GM19023 (cell line): ENCODE data around the gene NOS1.
"Not testable (repeated sequence)": the region's sequence is repeated elsewhere in the genome, so short reads cannot be mapped to it uniquely, and the experiment has no call there.

Experiments
- ATAC-seq: cut with Tn5 transposase; IDR thresholded peaks from one replicate; pipeline ENCODE4 v1.9.1; 2021; ENCODE audit warnings: mild to moderate bottlenecking, moderate library complexity; ENCODE audit not compliant: unreplicated experiment

NOS1 gene

DNA sequence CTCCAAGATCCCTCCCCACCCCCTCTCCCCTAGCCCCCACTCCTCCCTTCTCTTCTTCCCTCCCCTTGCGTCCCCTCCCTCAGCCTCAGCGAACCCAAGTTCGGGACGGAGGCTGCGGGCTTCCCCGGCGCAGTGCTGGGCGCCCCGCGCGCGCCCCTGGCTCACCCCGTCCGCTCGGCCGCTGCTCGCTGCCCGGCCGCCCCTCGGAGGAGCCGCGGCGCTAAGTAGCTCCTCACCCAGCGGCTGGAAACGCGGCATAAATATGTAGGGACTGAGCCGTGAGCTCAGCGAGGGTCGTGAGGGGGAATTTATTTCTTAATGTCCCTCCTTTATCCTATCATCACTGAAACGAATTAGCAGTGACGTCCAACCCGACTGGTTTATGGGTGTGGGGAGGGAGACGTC lies at the start of gene NOS1:
TSS of gene NOS1 (minus strand) at position 280 of the 405 bp plus-strand sequence. CDS start 30,557 bp downstream, outside the sequence.
- ATAC-seq = no peak

DNA sequence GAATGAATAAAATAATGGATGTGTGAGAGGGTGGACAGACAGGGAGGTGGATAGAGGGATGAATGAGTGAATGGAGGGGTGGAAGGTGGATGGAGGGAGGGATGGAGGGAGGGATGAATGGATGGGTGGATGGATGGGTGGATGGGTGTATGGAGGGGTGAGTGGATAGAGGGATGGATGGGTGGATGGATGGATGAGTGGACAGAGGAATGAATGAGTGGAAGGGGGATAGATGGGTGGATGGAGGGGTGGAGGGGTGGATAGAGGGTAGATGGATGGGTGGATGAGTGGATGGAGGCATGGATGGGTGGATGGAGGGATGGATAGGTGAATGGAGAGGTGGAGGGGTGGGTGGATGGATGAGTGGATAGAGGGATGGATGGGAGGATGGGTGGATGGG lies 47.9 kb upstream of the NOS1 start:
- no peak for ATAC-seq

DNA sequence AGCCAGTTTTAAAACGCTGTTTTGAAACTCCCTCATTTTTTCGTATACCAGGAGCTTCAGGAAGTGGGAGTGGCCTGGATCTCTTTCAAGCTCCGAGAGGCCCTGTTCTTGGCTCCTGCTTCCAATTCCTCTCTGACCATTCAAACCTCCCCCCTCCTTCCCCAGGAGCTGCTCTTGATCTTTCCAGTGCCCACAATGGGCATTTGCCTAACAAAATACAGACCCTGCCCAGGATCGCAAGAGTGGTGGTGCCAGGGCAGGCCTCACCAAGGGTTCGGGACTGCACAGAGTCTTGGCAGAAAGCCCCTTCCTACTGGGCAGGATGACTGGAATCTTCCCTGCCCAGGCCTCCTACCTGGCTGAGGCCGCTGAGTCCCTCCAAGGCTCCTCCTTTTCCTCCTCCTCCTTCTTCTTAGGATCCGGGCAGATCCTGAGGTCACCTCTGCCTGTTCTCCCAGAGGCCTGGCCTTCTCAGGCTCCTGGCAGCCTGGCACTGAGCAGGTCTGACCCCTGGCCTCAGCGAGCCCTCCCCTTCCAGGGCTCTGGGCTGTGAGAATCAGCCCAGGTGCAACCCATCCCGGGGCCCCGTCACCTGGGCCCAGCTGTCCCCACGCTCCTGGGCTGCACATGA lies 46.9 kb upstream of the NOS1 start:
- ATAC-seq = no peak

DNA sequence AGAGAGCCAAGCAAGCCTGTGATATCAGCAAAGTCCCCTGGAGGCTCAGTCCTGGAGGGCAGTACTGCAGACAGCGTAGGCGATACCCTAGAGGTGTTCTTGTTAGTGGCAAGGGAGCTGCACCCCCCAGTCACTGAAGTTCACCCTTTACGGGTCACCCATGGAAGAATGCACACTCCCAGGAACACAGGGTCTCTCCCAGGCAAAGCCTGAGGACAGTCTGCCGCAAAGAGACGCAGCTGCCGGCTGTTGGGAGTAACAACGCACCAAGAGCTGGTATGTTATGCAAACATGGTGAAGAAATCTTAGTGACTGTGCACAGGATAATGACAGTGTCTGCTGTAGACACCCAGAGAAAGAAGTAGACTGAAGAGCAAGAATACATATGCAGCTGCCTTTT lies 43.5 kb upstream of the NOS1 start:
- no peak for ATAC-seq

DNA sequence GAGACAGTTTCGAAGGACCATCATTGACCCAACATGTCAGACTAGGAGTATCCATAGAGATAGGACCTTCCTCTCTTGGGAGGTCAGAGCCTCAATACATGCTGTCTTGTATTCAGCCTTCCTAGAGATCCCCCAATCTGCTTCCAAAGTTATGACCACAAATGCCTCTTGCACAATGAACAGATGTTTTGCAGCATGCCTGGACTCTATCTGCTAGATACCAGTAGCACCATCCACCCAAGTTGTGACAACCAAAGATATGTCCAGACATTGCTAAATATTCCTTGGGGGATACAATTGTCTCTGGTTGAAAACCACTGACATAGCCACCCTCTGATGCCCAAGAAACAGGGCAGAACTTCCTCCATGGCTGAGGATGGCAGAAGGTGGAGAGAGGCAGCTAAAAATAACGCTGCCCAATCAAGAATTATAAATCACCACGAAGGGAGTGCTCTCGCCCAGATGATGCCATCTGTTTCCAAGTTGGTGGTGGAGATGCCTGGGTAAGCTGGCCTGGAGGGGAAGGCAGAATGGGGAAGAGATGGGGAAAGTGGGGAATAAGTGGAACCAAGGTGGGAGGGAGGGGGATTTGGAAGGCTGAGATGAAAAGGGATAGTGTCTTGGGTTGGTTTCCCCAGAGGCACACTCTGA lies 42.9 kb upstream of the NOS1 start:
- no peak for ATAC-seq

DNA sequence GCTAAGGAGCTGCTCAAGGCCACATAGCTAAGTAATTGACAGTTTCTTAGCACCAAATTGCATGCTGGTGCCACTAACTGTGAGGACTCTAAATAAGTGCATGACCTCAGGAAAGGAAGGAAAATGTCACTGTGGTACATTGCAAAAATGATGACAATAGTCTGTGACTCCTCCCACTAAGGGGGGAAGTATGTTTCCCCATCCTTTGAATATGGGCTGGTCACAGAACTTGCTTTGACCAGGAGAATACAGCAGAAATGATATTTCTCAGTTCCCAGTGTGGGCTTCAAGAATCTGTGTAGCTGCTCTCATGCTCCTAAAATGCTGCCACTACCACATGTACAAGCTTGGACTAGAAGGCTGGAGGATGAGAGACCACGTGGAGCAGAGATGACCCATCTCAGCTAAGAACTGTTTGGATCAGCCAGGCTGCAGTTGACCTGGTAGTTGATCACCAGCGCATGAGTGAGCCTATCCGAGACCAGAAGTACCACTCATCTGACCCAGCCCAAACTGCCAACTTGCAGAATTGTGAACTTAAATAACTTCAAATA lies 42.2 kb upstream of the NOS1 start:
- no peak for ATAC-seq

DNA sequence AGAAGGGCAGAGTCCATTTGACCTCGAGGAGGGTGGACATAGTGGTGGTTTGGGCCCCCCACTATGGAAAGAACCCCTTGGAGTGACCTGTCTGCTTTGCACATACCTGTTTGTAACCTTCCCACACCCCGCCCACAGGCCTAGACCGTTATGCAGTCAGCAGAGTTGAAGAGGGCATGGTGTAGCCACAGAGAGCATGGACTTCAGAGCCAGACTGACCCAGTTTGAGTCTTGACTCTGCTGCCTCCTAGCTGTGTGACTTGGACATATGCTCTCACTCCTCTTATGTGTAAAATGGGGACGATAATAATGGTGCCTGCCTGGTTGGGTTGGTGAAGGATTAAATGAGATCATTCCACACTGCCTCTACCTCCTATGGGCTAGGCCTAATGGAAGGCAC lies 40.9 kb upstream of the NOS1 start:
- ATAC-seq = no peak

DNA sequence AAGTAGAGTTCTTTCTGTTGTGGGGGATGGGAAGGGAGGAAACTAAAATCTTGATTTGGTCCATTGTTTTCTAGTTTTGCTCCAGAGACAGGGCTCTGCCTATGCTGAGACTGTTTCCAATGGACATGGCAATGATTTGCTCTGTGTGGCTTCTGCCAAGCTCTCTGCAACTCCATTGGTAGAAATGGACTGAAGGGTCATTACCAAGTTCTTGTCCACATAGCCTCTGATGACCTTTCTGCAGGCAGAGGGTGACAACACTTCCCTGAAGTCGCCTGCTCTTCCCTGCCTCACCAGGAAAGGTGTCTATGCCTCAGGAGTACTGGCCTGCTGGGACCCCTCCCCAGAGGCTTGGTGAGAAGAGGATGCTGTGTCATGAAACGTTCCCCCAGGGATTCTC lies 39.5 kb upstream of the NOS1 start:
- ATAC-seq = no peak

DNA sequence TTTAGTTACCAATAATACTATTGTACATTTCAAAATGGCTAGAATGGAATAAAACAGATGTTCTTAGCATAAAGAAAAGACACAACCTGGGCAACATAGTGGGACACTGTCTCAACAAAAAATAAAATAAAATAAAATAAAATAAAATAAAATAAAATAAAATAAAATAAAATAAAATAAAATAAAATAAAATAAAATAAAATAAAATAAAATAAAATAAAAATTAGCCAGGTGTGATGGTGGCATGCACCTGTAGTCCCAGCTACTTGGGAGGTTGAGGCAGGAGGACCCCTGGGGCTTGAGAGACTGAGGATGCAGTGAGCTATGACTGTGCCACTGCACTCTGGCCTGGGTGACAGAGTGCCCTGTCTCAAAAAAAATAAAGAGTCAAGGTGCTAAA lies 37.1 kb upstream of the NOS1 start:
- not testable (repeated sequence) for ATAC-seq

DNA sequence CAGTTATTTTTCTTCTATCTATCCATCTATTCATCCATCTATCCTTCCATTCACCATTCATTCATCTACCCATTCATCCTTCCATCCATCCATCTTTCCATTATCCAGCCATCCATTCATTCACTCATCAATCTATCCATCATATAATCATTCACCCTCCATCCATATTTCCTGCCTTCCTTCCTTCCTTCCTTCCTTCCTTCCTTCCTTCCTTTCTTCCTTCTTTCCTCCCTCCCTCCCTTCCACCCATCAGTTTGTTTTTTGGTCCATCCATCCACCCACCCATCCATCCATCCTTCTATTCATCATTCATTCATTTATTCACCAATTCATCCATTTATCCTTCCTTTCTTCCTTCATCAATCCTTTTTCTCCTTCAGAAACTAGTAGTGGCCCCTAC lies 34.3 kb upstream of the NOS1 start:
- no peak for ATAC-seq

DNA sequence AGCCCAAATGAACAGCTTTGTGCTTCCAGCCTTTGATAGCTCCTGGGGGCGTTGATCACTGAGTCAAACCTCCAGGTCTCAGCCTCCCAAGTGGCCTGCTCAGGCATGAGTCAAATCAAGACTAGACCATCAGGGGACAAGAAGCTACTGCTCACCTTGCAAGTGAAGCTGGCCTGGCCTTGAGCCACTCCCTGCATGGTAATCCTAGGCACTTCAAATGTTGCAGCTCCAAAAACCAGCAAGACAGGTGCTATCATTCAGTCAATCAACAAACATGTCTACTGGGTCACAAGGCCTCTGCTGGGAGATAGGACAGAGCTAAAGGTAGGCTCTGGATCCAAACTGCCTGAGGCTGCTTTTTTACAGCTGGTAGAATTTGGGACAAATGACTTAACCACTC lies 33.1 kb upstream of the NOS1 start:
- ATAC-seq = no peak

DNA sequence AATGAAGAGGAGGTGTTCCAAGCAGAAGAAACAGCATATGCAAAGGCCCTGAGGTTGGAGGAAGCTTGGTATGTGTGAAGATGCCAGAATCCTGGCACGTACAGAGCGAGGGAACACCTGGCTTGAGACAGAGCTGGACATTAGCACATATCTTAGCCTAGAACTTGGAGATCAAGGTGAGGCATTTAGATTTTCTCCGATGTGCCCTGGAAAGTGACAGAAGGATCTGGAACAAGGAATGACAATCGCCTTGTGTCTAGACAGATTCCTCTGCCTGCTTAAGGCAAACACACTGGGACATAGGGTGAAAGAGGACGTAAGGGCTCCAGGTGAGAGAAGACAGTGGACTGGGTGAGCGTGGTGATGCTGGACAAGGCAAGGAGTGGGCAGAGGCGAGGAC lies 32.2 kb upstream of the NOS1 start:
- no peak for ATAC-seq

DNA sequence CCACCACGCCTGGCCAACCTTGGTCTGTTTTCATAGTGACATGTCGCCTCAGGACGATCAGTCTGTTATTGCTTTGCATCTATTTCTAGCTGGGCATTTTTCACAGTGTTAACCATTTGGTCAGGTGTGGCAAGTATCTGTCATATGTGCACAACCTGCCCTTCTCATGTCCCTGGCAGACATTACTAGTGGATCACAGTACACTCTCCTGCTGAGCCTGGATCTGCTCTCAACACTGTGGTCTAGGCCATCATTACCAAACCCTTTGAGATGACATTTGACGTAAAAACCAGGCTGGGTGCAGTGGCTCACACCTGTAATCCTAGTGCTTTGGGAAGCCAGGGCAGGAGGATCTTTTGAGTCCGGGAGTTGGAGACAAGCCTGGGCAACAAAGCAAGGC lies 29.4 kb upstream of the NOS1 start:
- no peak for ATAC-seq

DNA sequence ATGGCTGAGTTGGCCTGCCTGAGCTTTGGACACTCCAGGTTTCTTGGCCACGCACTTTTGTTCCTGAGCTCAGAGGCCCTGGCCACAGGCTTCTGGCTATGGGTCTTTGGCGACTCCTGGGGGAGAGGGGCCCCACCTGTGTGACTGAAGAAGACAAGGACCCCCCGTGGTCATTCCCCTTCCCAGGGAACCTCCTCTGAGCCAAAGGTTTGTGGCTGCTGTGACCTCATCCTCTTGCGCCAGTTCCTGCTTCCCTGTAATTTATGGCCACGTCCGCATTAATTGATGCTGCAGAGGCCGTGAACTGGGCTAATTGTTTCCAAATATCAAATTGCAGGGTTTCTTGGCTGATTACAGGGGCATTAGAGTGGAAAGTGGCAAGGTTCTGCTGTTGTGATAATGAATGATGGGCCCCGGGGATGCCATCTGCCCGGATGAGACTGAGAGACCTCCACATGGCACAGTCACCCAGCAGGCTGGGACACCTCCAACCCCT lies 27.6 kb upstream of the NOS1 start:
- ATAC-seq = no peak

DNA sequence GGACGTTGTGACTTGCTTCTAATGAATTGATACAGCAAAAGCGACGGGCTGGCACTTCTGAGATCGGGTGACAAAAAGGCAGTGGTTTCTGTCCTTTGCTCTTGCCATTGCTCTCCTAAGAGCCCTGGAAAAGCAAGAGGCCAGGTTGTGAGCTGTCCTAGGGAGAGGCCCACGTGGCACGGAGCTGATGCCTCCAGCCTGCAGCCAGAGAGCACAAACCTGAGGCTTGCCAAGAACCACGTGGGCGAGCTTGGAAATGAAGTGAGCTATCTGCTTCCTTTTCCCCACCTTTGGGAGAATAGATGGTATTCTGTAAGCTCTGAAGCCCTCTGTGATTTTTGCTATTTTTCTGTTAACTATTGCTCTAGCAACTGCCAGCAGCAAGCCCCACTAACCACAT lies 26.4 kb upstream of the NOS1 start:
- ATAC-seq = no peak

DNA sequence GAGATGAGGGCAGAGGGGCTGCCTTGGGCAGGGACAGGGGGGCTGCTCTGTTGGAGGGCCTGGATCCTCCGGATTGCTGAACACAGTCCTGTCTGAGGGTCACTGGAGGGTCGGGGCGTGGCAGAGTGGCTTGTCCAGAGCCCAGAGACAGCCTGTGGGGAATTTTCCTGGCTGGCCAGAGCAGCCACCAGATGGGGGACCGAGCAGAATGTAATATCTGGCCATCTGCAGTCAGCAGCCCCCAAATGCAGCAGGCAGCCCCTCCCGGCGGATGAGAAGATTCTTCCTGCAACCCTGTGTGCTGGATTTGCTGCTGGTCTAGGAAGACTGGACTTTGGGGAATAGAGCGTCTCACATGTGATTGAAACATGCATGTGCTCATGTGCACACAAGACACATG lies 23.3 kb upstream of the NOS1 start:
- ATAC-seq = no peak

DNA sequence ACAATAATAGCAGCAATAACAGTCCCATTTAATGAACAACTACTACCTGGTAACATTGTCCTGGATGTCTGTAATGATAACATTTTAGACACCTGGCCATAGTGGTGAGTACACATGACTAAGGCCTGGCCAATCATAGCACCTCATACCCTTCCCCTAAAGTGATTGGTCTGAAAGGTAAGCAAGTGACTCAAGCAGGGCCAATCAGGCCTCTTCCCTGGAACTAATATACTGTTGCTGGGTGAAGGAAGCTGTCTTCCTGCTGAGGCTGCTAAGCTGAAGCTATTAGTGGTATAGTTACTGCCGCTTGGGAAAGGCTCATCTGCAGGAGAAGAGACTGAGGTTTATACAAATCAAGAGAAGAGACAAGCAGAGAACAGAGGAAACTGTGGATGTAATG lies 18.7 kb upstream of the NOS1 start:
- ATAC-seq = no peak

DNA sequence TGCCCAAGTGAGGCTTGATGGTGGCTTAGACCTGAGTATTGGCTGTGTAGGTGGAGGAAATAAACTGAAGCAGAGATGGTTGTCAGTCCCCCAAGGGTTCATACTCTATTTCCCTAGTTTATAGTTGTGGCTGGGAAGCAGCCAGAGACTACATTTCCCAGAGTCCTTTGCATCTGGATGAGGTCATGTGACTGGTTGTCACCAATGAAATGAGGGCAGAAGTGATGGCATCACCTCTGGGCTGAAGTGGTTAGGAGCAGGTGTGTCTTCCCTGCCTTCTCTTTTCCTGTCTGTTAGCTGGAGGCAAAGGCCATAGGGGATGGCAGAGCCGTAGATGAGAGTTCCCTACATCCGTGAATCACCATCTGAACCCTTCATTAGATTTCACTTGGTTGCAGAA lies 16.3 kb upstream of the NOS1 start:
- ATAC-seq = no peak

DNA sequence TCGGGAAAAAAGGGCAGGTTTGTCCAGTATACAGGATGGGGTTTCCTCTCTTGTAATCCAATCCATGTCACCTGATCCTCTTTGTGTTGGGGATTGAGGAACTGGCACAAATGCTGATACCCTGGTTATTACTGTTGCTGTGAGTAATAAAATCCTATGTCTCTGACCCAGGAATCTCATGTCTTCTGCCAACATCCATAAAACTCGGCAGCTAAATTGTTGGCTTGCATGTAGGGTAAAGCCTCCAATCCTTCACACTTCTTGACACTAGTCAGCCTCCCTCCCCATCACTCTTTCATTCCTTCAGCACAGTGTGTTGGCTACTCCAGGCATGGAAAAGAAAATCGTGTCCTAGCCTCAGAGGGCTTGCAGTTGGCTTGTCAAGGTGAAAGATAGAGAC lies 9.2 kb upstream of the NOS1 start:
- no peak for ATAC-seq

DNA sequence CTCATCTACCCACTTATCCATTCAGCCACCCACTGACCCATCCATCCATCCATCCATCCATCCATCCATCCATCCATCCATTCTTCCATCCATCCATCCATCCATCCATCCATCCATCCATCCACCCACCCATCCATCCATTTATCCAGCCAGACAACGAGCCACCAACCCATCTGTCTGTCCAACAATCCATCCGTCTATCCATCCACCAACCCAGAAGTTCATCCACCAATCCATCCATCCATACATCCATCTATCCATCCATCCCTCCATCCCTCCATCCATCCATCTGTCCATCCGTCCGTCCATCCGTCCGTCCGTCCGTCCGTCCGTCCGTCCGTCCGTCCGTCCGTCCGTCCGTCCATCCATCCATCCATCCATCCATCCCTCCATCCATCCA lies 8.6 kb upstream of the NOS1 start:
- not testable (repeated sequence) for ATAC-seq

DNA sequence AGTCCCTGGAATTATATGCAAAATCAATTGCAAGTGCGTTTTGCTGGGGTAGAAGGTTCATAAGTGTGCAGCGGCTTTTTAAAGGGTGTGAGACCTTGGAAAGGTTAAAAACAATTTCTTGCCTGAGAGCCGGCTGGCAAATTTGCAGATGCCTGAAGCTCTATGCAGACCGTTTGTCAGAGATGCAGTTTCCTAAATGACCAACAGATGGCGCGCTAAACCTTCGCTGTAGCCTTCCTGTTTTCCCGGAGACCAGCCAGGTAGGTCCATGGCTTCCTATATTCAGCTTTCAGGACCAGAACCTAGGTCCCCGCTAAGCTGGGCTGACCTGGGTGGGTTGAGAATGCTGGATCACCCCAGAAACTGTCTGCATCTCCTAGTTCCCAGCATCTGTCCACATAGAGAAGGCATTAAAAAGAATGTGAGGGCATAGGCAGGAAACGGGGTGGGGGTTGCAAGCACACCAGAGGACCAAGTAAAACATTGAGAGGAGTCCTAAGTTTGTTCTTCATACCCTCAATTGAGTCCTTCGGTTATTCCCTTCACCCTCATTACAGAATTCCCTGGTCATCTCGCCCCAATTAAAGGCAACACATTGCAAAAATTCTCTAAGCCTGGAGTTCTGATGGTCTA lies 5.7 kb upstream of the NOS1 start:
- ATAC-seq = no peak

DNA sequence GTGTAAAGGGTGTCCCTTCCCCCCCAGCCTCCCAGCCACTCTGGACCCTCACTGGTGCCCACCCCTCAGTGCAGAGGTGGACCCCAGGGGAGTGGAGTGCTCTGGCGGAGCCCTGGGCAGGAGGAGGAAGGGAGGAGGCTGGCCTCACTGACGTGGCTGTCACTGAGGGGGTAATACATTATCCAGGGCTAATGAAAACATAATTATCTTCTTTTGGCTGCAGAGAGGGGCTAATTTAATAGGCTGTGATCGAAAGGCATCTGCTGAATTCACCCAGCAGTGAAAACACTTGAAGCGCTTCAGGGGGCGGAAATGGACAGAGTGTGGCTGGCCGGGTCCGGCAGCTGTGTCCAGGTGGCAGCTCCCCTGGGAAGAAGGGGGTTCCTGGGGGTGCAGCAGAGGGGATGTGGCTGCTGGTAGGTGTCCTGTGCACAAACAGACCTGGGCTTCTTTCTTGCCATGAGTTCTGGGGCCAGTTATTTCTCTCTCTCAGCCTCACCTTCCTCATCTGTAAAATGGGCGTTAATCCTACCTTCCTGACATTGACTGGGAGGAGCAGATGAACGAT lies 3.7 kb upstream of the NOS1 start:
- ATAC-seq = no peak
